K562 (cell line): Measurements from ENCODE around the gene LRRN3. TPM values are rescaled to one million over a fixed set of nuclear protein-coding genes. Genes with fewer than 3 reads are reported as not detected.

Source experiments
- ARID4B ChIP-seq: sonication (generic); formaldehyde crosslinking; IDR thresholded peaks from 2 replicates; pipeline ENCODE4 v1.8.0; 2022; ENCODE audit warnings: mild to moderate bottlenecking, missing genetic modification reagents
- BRF1 ChIP-seq: IDR thresholded peaks from 3 replicates; pipeline ENCODE4 v1.6.1; 2011; ENCODE audit warnings: borderline replicate concordance, mild to moderate bottlenecking; ENCODE audit not compliant: insufficient read length; ENCODE audit errors: extremely low read depth
- ETV5 ChIP-seq: sonication (generic); formaldehyde crosslinking; IDR thresholded peaks from 2 replicates; pipeline ENCODE4 v1.4.0; 2020; ENCODE audit warnings: low read depth, mild to moderate bottlenecking, missing genetic modification reagents
- FOXP1 ChIP-seq: sonication (generic); formaldehyde crosslinking; IDR thresholded peaks from 2 replicates; pipeline ENCODE4 v1.8.0; 2022; ENCODE audit warnings: mild to moderate bottlenecking, missing genetic modification reagents
- KLF6 ChIP-seq: fragments of 250-450 bp; sonication (Bioruptor Pico); IDR thresholded peaks from 2 replicates; pipeline ENCODE4 v1.4.0; 2020; ENCODE audit warnings: mild to moderate bottlenecking, moderate library complexity, borderline replicate concordance
- NFYB ChIP-seq: IDR thresholded peaks from 2 replicates; pipeline ENCODE4 v1.6.1; 2011; ENCODE audit warnings: mild to moderate bottlenecking, moderate library complexity; ENCODE audit not compliant: insufficient read length; ENCODE audit errors: extremely low read depth
- POLR3A ChIP-seq: IDR thresholded peaks from 2 replicates; pipeline ENCODE4 v1.6.1; 2011; ENCODE audit warnings: borderline replicate concordance, mild to moderate bottlenecking, moderate library complexity; ENCODE audit not compliant: insufficient read length, insufficient read depth; ENCODE audit errors: extremely low read depth
- RHOXF2B ChIP-seq: fragments of 250-450 bp; sonication (Bioruptor Pico); conservative IDR thresholded peaks from 2 replicates; pipeline ENCODE4 v1.5.1; 2021
- RUNX1 ChIP-seq: sonication (generic); IDR thresholded peaks from 2 replicates; pipeline ENCODE4 v1.6.1; 2016; ENCODE audit warnings: antibody characterized with exemption, low read depth
- TCF7L2 ChIP-seq: fragments of 150-350 bp; IDR thresholded peaks from 2 replicates; pipeline ENCODE4 v1.6.1; 2016; ENCODE audit warnings: low read depth, mild to moderate bottlenecking, low read length, moderate library complexity
- TEAD4 ChIP-seq, 2 experiments: sonication (generic) in 1 of 2; formaldehyde crosslinking in 1 of 2; IDR thresholded peaks; 2 replicates each; pipeline versions ENCODE4 v1.6.1 to v1.8.0; 2012 to 2022; ENCODE audit warnings: borderline replicate concordance in 1 of 2, inconsistent platforms in 1 of 2, low read length in 1 of 2, mild to moderate bottlenecking in 1 of 2, missing genetic modification reagents in 1 of 2
- ZBTB1 ChIP-seq: sonication (generic); formaldehyde crosslinking; IDR thresholded peaks from 2 replicates; pipeline ENCODE4 v1.8.1; 2023; ENCODE audit warnings: missing genetic modification reagents, low read depth, mild to moderate bottlenecking, borderline replicate concordance
- ZFP36 ChIP-seq: fragments of 150-350 bp; IDR thresholded peaks from 2 replicates; pipeline ENCODE4 v1.6.1; 2018; ENCODE audit warnings: low read length, low read depth; ENCODE audit not compliant: partially characterized antibody
- ZNF318 ChIP-seq, 2 experiments: fragments of 450-650 bp; IDR thresholded peaks; 2 replicates each; pipeline ENCODE4 v1.6.1; 2016; ENCODE audit warnings: mild to moderate bottlenecking in 2 of 2, borderline replicate concordance in 1 of 2, low read depth in 1 of 2, moderate library complexity in 1 of 2
- ZNF696 ChIP-seq: fragments of 250-450 bp; sonication (Bioruptor Pico); conservative IDR thresholded peaks from 2 replicates; pipeline ENCODE4 v1.4.0; 2020; ENCODE audit warnings: mild to moderate bottlenecking, moderate library complexity
- polyA plus RNA-seq, 8 experiments: library from polyadenylated mRNA; depleted of rRNA in 4 of 8; stranded (reverse) in 5 of 8; unstranded in 3 of 8; fragments of >200 nt; fragmentation: Nextera tagmentation in 2 of 8; fragmentation: Illumina TruSeq in 1 of 8; extraction: Ambion mirVana in 2 of 8; extraction: Trizol in 1 of 8; gene quantifications; 2 replicates each; pipeline versions ENCODE4 v1.2.1 to v1.2.3, GENCODE V29; 2011 to 2014; ENCODE audit warnings: inconsistent platforms in 1 of 8, missing spikeins in 1 of 8
- total RNA-seq, 7 experiments: library from RNA; depleted of rRNA in 6 of 7; stranded (reverse); fragments of >200 nt in 6 of 7; fragmentation: Illumina TruSeq in 2 of 7; extraction: Trizol in 2 of 7; gene quantifications; 2 replicates each; pipeline versions ENCODE4 v1.2.1 to v1.2.3, GENCODE V29; 2011 to 2021; ENCODE audit warnings: low replicate concordance in 1 of 7

Gene LRRN3
- total and polyA plus RNA-seq, 9 of the 15 experiments (the other 6 are each of a cell fraction or from before 2014, with no cell fraction given), result 0.05 to 1.00 (median 0.20) TPM; not detected in 1

- no peak for TF ChIP-seq ZNF696 (CRISPR knock-in tag)
- TF ChIP-seq NFYB, result no peak
- TF ChIP-seq RHOXF2B (CRISPR knock-in tag), result no peak
- TF ChIP-seq BRF1, result no peak
- no peak for TF ChIP-seq ARID4B (CRISPR knock-in tag)
- no peak for TF ChIP-seq KLF6 (CRISPR knock-in tag)
- TF ChIP-seq FOXP1 (CRISPR knock-in tag), result no peak
- peak; percentile 77 for TF ChIP-seq TEAD4 (IDR thresholded peaks at IDR 0.05; ENCODE audit: low read length)
- no peak for TF ChIP-seq TEAD4 (CRISPR knock-in tag; IDR thresholded peaks at IDR 0.05; ENCODE audit: borderline replicate concordance)
- no peak for TF ChIP-seq POLR3A
- 0 out of 4 replicates have a peak, but pooled peaks of 1 of the 2 experiments have one; percentile 33 for TF ChIP-seq ZNF318 (IDR thresholded peaks at IDR 0.05; ENCODE audit: borderline replicate concordance in 1 of 2, low read depth in 1 of 2)
- TF ChIP-seq TCF7L2, result peak; percentile 78
- TF ChIP-seq ZFP36, result no peak
- TF ChIP-seq ZBTB1, result no peak
- TF ChIP-seq ETV5, result no peak
- TF ChIP-seq RUNX1, result no peak
Measured at GRCh38 chr7:111074748-111075146, 16.2 kb upstream of the LRRN3 start (continued).
